ENCODE results near the gene SAMD11.
"Not testable (repeated sequence)": the region's sequence is repeated elsewhere in the genome, so short reads cannot be mapped to it uniquely, and the experiment has no call there.

SAMD11 gene

GRCh38 chr1:923131-923990 is at the start of gene SAMD11:
Gene SAMD11, plus strand, starts transcription at chr1:923923. Its CDS starts 509 bp downstream, at chr1:924432.
- peak; percentile 34 for DNase-seq

DNA sequence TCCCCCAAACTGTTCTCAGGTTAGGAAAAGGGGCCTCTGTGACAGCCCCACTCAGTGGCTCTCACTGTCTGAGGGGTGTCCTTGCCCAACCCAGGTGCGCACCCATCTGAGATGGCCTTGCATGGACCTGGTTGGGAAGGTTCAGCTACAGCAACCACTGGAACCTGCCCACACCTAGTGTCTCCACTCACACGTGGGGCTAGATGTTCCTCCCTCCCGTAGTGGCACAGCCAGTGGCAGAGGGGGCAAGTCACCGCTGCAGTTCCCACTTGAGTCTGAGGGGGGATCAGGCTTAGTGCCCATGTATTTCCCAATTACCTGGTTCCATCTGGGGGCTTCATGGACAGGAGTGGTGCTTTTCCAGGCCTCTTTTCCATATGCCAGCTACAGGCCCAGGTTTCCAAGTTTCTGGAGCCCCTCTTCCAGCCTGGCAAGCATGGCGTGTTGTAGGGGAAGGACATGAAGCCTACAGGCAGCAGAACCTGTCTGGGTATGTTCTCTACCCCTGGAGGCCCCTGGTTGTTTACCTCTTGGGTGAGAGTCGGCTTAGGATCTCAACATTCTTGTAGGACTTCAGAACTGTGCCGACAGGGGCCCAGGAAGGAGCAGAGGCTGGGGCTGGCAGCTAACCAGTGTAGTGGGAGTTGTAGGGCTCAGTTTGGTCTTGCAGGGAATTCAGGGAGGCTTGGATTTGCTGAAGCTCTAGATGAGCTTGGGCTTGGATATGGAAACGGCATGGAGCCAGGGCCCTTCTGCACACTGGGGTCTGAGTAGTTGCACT is 47.1 kb upstream of the SAMD11 start:
- DNase-seq, result not testable (repeated sequence)

GRCh38 chr1:877209-877986 is 46.3 kb upstream of the SAMD11 start:
- not testable (repeated sequence) for DNase-seq

GRCh38 chr1:880511-880910 is 43.2 kb upstream of the SAMD11 start:
- DNase-seq, result not testable (repeated sequence)

GRCh38 chr1:880915-881314 is 42.8 kb upstream of the SAMD11 start:
- DNase-seq, result not testable (repeated sequence)

DNA sequence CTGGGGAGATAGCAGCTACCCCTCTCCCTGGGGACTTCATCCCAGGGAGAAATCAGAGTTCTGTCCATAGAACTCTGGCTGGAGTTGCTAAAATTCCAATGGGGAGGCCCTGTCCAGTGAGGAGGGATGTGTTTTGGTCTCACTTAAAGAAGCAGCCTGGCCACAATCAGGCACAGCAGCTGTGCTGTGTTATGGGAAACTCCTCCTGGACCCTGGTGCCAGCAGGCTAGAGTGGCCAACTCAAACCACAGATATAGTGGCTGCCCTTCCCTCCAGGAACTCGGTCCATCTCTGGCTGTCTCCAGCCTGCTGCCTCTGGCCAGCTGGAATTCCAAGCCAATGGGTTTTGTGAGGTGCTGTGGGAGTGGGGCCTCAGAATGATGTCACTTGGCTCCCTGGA is 37.4 kb upstream of the SAMD11 start:
- DNase-seq, result no peak

DNA sequence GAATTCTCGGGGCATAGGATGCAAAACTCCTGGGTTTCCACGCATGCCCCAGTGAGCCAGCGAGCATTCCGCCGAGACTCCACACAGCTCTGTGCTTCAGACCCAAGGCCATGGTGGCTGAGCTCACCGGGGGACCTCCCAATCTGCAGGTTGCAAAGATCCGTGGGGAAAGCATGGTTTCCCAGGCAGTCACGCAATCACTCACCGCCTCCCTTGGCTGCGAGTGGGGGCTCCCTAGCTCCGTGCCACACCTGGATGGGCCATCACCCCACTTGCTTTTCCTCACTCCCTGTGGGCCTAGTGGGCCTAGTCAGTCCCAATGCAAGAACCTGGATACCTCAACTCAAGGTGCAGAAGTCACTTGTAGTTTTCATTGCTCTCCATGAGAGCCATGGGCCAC is 37.0 kb upstream of the SAMD11 start:
- DNase-seq, result no peak

DNA sequence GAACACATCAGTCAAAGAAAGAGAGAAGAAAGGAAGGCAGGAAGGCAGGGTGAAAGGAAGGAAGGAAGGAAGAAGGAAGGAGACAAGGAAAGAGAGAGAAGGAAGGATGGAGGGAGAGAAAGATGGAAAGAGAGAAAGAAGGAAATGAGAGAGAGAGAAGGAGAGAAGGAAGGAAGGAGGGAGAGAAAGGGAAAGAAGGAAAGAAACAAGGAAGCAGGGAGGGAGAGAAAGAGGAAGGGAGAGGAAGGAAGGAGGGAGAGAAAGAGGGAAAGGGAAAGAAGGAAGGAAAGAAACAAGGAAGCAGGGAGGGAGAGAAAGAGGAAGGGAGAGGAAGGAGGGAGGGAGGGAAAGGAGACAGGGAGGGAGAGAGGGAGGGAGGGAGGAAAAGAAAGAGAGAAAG is 35.4 kb upstream of the SAMD11 start:
- no peak for DNase-seq

- DNase-seq, result not testable (repeated sequence)
These were observed 33.9 kb upstream of the SAMD11 start for GRCh38 chr1:889774-890173.

GRCh38 chr1:890234-890633 is 33.5 kb upstream of the SAMD11 start:
- DNase-seq, result not testable (repeated sequence)

DNA sequence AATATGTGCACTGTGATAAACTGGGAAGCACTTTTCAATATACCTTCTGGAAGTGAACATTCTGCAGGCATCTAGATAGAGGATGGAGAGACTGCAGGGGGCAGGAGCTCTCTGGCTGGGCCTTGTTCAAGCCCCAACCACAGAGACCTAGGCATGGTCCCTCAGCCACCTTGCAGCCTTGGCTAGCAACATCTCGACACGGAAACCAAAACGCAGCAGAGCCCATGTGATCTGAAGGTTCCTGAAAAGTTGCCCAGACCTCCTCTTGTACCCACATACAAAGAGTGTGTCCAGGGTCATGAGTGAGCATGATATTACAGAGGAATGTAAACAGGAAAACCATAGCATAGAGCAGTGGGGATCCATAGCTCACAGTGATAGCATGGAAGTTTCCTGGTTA is 33.1 kb upstream of the SAMD11 start:
- DNase-seq, result no peak

GRCh38 chr1:897226-897625 is 26.5 kb upstream of the SAMD11 start:
- DNase-seq, result no peak

- not testable (repeated sequence) for DNase-seq
These were observed 25.8 kb upstream of the SAMD11 start for GRCh38 chr1:897951-898350.

GRCh38 chr1:899636-900317 is 23.9 kb upstream of the SAMD11 start:
- DNase-seq, result no peak

GRCh38 chr1:901108-901859 is 22.4 kb upstream of the SAMD11 start:
- DNase-seq, result no peak

GRCh38 chr1:902802-903201 is 20.9 kb upstream of the SAMD11 start:
- DNase-seq, result no peak

- DNase-seq, result no peak
These were observed 20.4 kb upstream of the SAMD11 start for GRCh38 chr1:903305-903704.

- no peak for DNase-seq
These were observed 19.9 kb upstream of the SAMD11 start for GRCh38 chr1:903721-904271.

- DNase-seq, result peak; percentile 35
These were observed 19.3 kb upstream of the SAMD11 start for GRCh38 chr1:904310-904950.

DNA sequence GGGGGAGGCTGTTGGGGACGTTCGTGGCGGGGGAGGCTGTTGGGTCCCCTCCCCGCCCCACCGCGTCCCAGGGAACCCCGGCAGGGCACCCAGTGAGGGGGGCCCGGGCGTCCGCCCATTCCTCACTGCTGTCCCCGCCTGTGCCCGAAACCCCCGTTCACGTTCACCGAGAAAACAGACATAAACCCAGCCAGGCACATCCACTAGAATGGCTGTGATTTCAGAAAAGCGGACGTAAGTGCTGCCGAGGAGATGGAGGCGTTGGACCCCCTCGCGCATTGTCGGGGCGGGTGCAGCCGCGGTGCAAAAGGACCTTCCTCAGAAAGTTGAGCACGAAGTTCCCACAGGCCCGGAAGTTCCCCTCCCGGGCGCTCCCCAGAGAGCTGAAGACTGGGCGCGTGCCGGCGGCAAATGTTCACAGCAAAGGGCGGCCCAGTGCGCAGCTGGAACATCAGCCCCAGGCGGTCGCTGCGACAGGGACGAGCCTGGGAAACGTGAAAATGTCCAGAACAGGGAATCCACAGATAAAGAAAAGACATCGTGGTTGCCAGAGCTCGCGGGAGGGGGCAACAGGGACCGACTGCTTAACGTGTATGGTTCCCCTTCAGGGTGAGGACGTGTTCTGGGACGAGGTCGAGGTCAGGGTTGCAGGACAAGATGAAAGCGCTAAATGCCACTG is 18.5 kb upstream of the SAMD11 start:
- DNase-seq, result no peak

Data from GOT3 (cell line).